Measurements from ENCODE around the gene PUS1. TPM values are rescaled to one million over a fixed set of nuclear protein-coding genes. Genes with fewer than 3 reads are reported as not detected.
A peak's percentile ranks its signal among the peaks of the same experiment; 100 is the strongest.

The PUS1 gene
- total and polyA plus RNA-seq, 2 of the 8 experiments (the other 6 are each of a cell fraction or from before 2014, with no cell fraction given), result 48.1 to 81.2 TPM

GRCh38 chr12:131917139-131917710 lies 11.9 kb upstream of the PUS1 start:
- H3K4ac ChIP-seq (replicated peaks; ENCODE audit: insufficient read length, low read depth, low read length), result no peak overlapping the region
- H2AFZ ChIP-seq (ENCODE audit: low read length), result no peak overlapping the region
- ChIA-PET POLR2A (ENCODE audit: partially characterized antibody) (interaction anchor here (0.9 to 4.8 kb wide), 4 partner anchors 11 to 33 kb away, joined by 3 to 33 read pairs (median 4); partner anchors contain the start of genes EP400 and PUS1), CTCF (ENCODE audit: partially characterized antibody) (interaction anchor here (1.6 kb wide), 1 partner anchor 10 kb away, joined by 6 read pairs; no protein-coding TSS in a partner anchor)
- H4K91ac ChIP-seq (replicated peaks; ENCODE audit: insufficient read length, low read length), result no peak overlapping the region
- no peak overlapping the region for H3K4me3 ChIP-seq (ENCODE audit: extremely low read depth in 1 of 4, insufficient read depth in 2 of 4, low read depth in 3 of 4, low read length in 4 of 4)
- FAIRE-seq (no peak), DNase-seq (ENCODE audit: low read depth in 1 of 2, low spot score in 2 of 2) (no peak)
- H3K14ac ChIP-seq (ENCODE audit: insufficient read length), result no peak overlapping the region
- 87% methylated on average over 6 of the region's 31 CpGs; no CpG with 5 or more reads in 1 of the 2 experiments for WGBS, 2 experiments (ENCODE audit: extremely low coverage in 1 of 2, insufficient coverage in 1 of 2, insufficient read length in 1 of 2, insufficient replicate concordance in 2 of 2, low coverage in 1 of 2, low lambda C conversion rate in 2 of 2, missing lambda C conversion rate in 1 of 2)
- no peak overlapping the region for H2BK5ac ChIP-seq (ENCODE audit: low read depth, low read length)
- no peak overlapping the region for H2AK5ac ChIP-seq (ENCODE audit: low read depth, low read length)
- no peak overlapping the region for H3K27ac ChIP-seq (ENCODE audit: low read depth, low read length)
- H3K23me2 ChIP-seq (ENCODE audit: low read depth, low read length), result peaks cover 4% of the 10 kb centered on the region; the same call in 1 of the 2 replicates
- no peak overlapping the region for H4K5ac ChIP-seq (ENCODE audit: insufficient read length, low read depth, low read length)
- no peak overlapping the region for H2BK120ac ChIP-seq (replicated peaks; ENCODE audit: low read depth, low read length)
- H4K8ac ChIP-seq (ENCODE audit: extremely low read depth, insufficient read depth, low read length), result peak overlapping the region; percentile 35; the same call in 1 of the 2 replicates
- no peaks in the 10 kb centered on the region for H3K79me2 ChIP-seq (ENCODE audit: control insufficient read depth in 1 of 2, insufficient read depth in 2 of 2, low read length in 2 of 2)
- no peak overlapping the region for H3K23ac ChIP-seq (ENCODE audit: insufficient read length)
- H3K9ac ChIP-seq (replicated peaks in 1 of 4; ENCODE audit: extremely low read depth in 1 of 4, low read depth in 3 of 4, low read length in 3 of 4), result no peak overlapping the region
- no peak overlapping the region for H3K56ac ChIP-seq (replicated peaks; ENCODE audit: insufficient read length, low read depth, low read length)
- H3K9me3 ChIP-seq (ENCODE audit: insufficient read depth in 2 of 2, low read depth in 1 of 2, low read length in 1 of 2), result no peaks in the 10 kb centered on the region
- H2BK12ac ChIP-seq (ENCODE audit: low read depth, low read length), result no peak overlapping the region
- no peak overlapping the region for H3K4me2 ChIP-seq (ENCODE audit: insufficient read depth in 1 of 2, low read depth in 2 of 2, low read length in 2 of 2)
- H3K18ac ChIP-seq (ENCODE audit: extremely low read depth, low read length), result no peak overlapping the region
- H2BK15ac ChIP-seq (ENCODE audit: low read length), result no peak overlapping the region
- peaks cover 0 to 10% of the 10 kb centered on the region in 2 experiments for H4K20me1 ChIP-seq (replicated peaks in 1 of 2; ENCODE audit: control insufficient read depth in 1 of 2, insufficient read depth in 2 of 2, low read length in 2 of 2)
- no peaks in the 10 kb centered on the region for H3K79me1 ChIP-seq (ENCODE audit: low read depth, low read length)
- H3K4me1 ChIP-seq (replicated peaks in 1 of 4; ENCODE audit: control insufficient read depth in 3 of 4, insufficient read depth in 4 of 4, low read length in 3 of 4), result no peaks in the 10 kb centered on the region
- no peaks in the 10 kb centered on the region for H3K27me3 ChIP-seq (replicated peaks in 1 of 4; ENCODE audit: control insufficient read depth in 3 of 4, extremely low read depth in 1 of 4, insufficient read depth in 3 of 4, low read length in 3 of 4)
- peaks cover 9 to 57% (median 30%) of the 10 kb centered on the region in 4 experiments for H3K36me3 ChIP-seq (ENCODE audit: control insufficient read depth in 2 of 4, insufficient read depth in 4 of 4, low read length in 3 of 4)
- no peak overlapping the region for H2BK20ac ChIP-seq (ENCODE audit: low read length)
- TF ChIP-seq JUN (IDR thresholded peaks at IDR 0.05; ENCODE audit: low read depth, low read length) (no peak), ATF2 (IDR thresholded peaks at IDR 0.05; ENCODE audit: low read length) (no peak), SIRT6 (IDR thresholded peaks at IDR 0.05; ENCODE audit: low read length) (no peak), RXRA (IDR thresholded peaks at IDR 0.05; ENCODE audit: insufficient read depth, low read depth, low read length) (no peak), SIX5 (IDR thresholded peaks at IDR 0.05; ENCODE audit: low read depth, low read length) (no peak), YY1 (IDR thresholded peaks at IDR 0.05; ENCODE audit: low read depth, low read length) (no peak), SAP30 (IDR thresholded peaks at IDR 0.05; ENCODE audit: insufficient read depth, insufficient replicate concordance, low read length) (no peak), KDM4A (IDR thresholded peaks at IDR 0.05; ENCODE audit: low read depth, low read length, severe bottlenecking) (no peak), SRF (IDR thresholded peaks at IDR 0.05; ENCODE audit: low read depth, low read length) (no peak), KDM1A (IDR thresholded peaks at IDR 0.05; ENCODE audit: borderline replicate concordance, low read length) (no peak), CTBP2 (IDR thresholded peaks at IDR 0.05; ENCODE audit: borderline replicate concordance, insufficient read depth, insufficient read length, low read length) (no peak), POU5F1 (IDR thresholded peaks at IDR 0.05; ENCODE audit: low read depth, low read length) (no peak)
